CD4-positive, alpha-beta T cell (primary cell): ENCODE measurements around the gene CYP11A1. TPM values are rescaled to one million over a fixed set of nuclear protein-coding genes. Genes with fewer than 3 reads are reported as not detected.
A peak's percentile ranks its signal among the peaks of the same experiment; 100 is the strongest.

ENCODE experiments used
- ATAC-seq: fragments of 200-7000 bp; cut with Tn5 transposase; one replicate; pipeline ENCODE4 v1.10.0; 2022; ENCODE audit warnings: mild to moderate bottlenecking; ENCODE audit not compliant: poor library complexity
- CTCF ChIA-PET: fragments of 350-600 bp; sonication (Branson Sonifier 250); formaldehyde crosslinking; loops from one replicate; lab custom pipeline; 2021; ENCODE audit warnings: antibody characterized with exemption, inconsistent platforms; lab: Charles Lee
- POLR2A ChIA-PET: fragments of 350-600 bp; sonication (Branson Sonifier 250); formaldehyde crosslinking; loops from one replicate; lab custom pipeline; 2021; ENCODE audit warnings: antibody characterized with exemption, inconsistent platforms; lab: Charles Lee
- DNase-seq, 14 experiments: peaks; one replicate each; pipeline ENCODE4 v3.0.0-alpha.2; 2013 to 2020; ENCODE audit warnings: mixed read lengths in 2 of 14
- H3K27ac ChIP-seq, 2 donors: one replicate each; pipeline versions ENCODE4 v1.5.1 to v1.7.0; 2013; ENCODE audit warnings: low read length in 2 of 2, low read depth in 1 of 2, mild to moderate bottlenecking in 1 of 2
- H3K27me3 ChIP-seq, 2 experiments: 1 replicate in 1 of 2; 2 replicates in 1 of 2; pipeline versions ENCODE4 v1.6.1 to v1.7.0; 2013; ENCODE audit warnings: low read length in 2 of 2, control low read depth in 1 of 2, mild to moderate bottlenecking in 1 of 2, moderate library complexity in 1 of 2; ENCODE audit not compliant: insufficient read depth in 2 of 2, control insufficient read depth in 1 of 2
- H3K36me3 ChIP-seq: one replicate; pipeline ENCODE4 v1.6.1; 2013; ENCODE audit warnings: low read length, control low read depth; ENCODE audit not compliant: insufficient read depth
- H3K4me1 ChIP-seq: one replicate; pipeline ENCODE4 v1.6.1; 2013; ENCODE audit warnings: low read length, control low read depth; ENCODE audit not compliant: insufficient read depth
- H3K4me3 ChIP-seq: one replicate; pipeline ENCODE4 v1.5.1; 2013; ENCODE audit warnings: mild to moderate bottlenecking, low read length, moderate library complexity
- H3K9me3 ChIP-seq, 2 experiments: 1 replicate in 1 of 2; 2 replicates in 1 of 2; pipeline versions ENCODE4 v1.6.1 to v1.7.0; 2013; ENCODE audit warnings: low read length in 2 of 2, mild to moderate bottlenecking in 2 of 2, control low read depth in 1 of 2, moderate library complexity in 1 of 2; ENCODE audit not compliant: control insufficient read depth in 1 of 2, insufficient read depth in 1 of 2
- H3K27ac Mint-ChIP-seq: one replicate; pipeline ENCODE4 v1.8.0; 2020; ENCODE audit warnings: mixed read lengths
- H3K27me3 Mint-ChIP-seq: one replicate; pipeline ENCODE4 v1.8.0; 2021; ENCODE audit warnings: mixed read lengths
- H3K36me3 Mint-ChIP-seq: one replicate; pipeline ENCODE4 v1.8.0; 2021; ENCODE audit warnings: low read depth, mixed read lengths
- H3K4me1 Mint-ChIP-seq: one replicate; pipeline ENCODE4 v1.8.0; 2021; ENCODE audit warnings: low read depth, mixed read lengths
- H3K4me3 Mint-ChIP-seq: one replicate; pipeline ENCODE4 v1.8.0; 2020; ENCODE audit warnings: mild to moderate bottlenecking, mixed read lengths
- H3K9me3 Mint-ChIP-seq: one replicate; pipeline ENCODE4 v1.8.0; 2020; ENCODE audit warnings: mixed read lengths
- CTCF ChIP-seq: fragments of 200-600 bp; IDR thresholded peaks from one replicate; pipeline ENCODE4 v1.8.0; 2022; ENCODE audit warnings: antibody characterized with exemption, mild to moderate bottlenecking
- intact Hi-C, 2 experiments: fragments of 100-400 bp; cut with DNase I in 1 of 2; cut with micrococcal nuclease in 1 of 2; formaldehyde crosslinking; loops; one replicate each; pipeline versions ENCODE4 v1.15.1 to v1.9.0; 2023 to 2025; cut with DNase I, micrococcal nuclease
- total RNA-seq, 174 experiments: library from RNA in 2 of 174; stranded (reverse) in 2 of 174; gene quantifications; one replicate each; pipeline ENCODE4 v1.2.3 and lab custom pipeline; 2021 to 2026

Gene CYP11A1
- total RNA-seq, 2 experiments from 2014 or later: not detected

- H3K27ac Mint-ChIP-seq: no peak overlapping the region
- peaks cover 0 to 7% of the 10 kb centered on the region in 2 experiments for H3K9me3 ChIP-seq
- H3K4me3 Mint-ChIP-seq: no peak overlapping the region
- no peaks in the 10 kb centered on the region for H3K4me1 ChIP-seq
- no peaks in the 10 kb centered on the region for H3K36me3 Mint-ChIP-seq
- DNase-seq (peak in 1 of 14 experiments; percentile 2), ATAC-seq (no peak)
- ChIA-PET POLR2A (no interaction called here), CTCF (no interaction called here)
- no peak overlapping the region for H3K4me3 ChIP-seq
- no peaks in the 10 kb centered on the region for H3K4me1 Mint-ChIP-seq
- no peaks in the 10 kb centered on the region for H3K36me3 ChIP-seq
- no peak for TF ChIP-seq CTCF
- H3K27me3 Mint-ChIP-seq: peaks cover 19% of the 10 kb centered on the region
- H3K27me3 ChIP-seq: peaks cover 0 to 2% of the 10 kb centered on the region in 2 experiments
- H3K27ac ChIP-seq: no peak overlapping the region
- H3K9me3 Mint-ChIP-seq: peaks cover 6% of the 10 kb centered on the region
- intact Hi-C loops: no loop called here
Observed at GRCh38 chr15:74350295-74351275, 16.9 kb downstream of the CYP11A1 start.

GRCh38 chr15:74349241-74349778 is 18.1 kb downstream of the CYP11A1 start:
- no peak overlapping the region for H3K27ac ChIP-seq
- no peak overlapping the region for H3K4me3 ChIP-seq
- Mint-ChIP-seq H3K4me1 (no peaks in the 10 kb centered on the region), H3K4me3 (no peak overlapping the region), H3K27me3 (peaks cover 6% of the 10 kb centered on the region), H3K9me3 (peaks cover 2% of the 10 kb centered on the region), H3K27ac (no peak overlapping the region), H3K36me3 (no peaks in the 10 kb centered on the region)
- H3K36me3 ChIP-seq: no peaks in the 10 kb centered on the region
- peaks cover 0 to 2% of the 10 kb centered on the region in 2 experiments for H3K27me3 ChIP-seq
- no peak for DNase-seq
- intact Hi-C loops: no loop called here
- ChIA-PET CTCF (no interaction called here), POLR2A (no interaction called here)
- ATAC-seq: no peak
- no peaks in the 10 kb centered on the region for H3K4me1 ChIP-seq
- H3K9me3 ChIP-seq: peaks cover 0 to 7% of the 10 kb centered on the region in 2 experiments
- no peak for TF ChIP-seq CTCF

- H3K9me3 ChIP-seq: no peaks in the 10 kb centered on the region
- Mint-ChIP-seq H3K4me1 (no peaks in the 10 kb centered on the region), H3K9me3 (no peaks in the 10 kb centered on the region), H3K27me3 (peaks cover 6% of the 10 kb centered on the region), H3K36me3 (no peaks in the 10 kb centered on the region), H3K4me3 (no peak overlapping the region), H3K27ac (no peak overlapping the region)
- intact Hi-C loops: no loop called here
- H3K36me3 ChIP-seq: no peaks in the 10 kb centered on the region
- TF ChIP-seq CTCF: no peak
- ChIA-PET CTCF (no interaction called here), POLR2A (no interaction called here)
- peaks cover 0 to 2% of the 10 kb centered on the region in 2 experiments for H3K27me3 ChIP-seq
- H3K4me3 ChIP-seq: no peak overlapping the region
- ATAC-seq: no peak
- DNase-seq: peak in 1 of 14 experiments; percentile 22
- no peak overlapping the region for H3K27ac ChIP-seq
- no peaks in the 10 kb centered on the region for H3K4me1 ChIP-seq
Observed at GRCh38 chr15:74347757-74348250, 19.6 kb downstream of the CYP11A1 start.
